ENCODE results near the gene MRPL12. TPM values are rescaled to one million over a fixed set of nuclear protein-coding genes. Genes with fewer than 3 reads are reported as not detected.

MRPL12 gene
- total and polyA plus RNA-seq, 12 donors, result 24.0 to 159 (median 85.6) TPM

DNA sequence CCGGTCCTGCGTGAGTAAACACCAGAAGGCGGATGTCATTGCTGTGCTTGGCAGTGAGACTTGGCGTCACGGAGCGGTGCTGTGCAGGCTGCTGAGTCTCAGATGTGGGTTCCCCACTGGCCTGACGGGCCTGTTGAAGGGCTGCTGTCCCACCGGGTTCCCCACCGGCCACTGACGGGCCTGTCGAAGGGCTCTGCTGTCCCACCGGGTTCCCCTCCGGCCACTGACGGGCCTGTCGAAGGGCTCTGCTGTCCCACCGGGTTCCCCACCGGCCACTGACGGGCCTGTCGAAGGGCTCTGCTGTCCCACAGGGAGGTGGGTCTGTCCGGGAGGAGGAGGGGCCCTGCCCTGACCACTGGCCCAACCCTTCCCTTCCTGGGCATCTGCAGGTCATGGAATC lies 16.6 kb upstream of the MRPL12 start:
- Histone ChIP-seq H3K36me3 (replicated peaks in 1 of 2) (peaks cover 0 to 62% of the 10 kb centered on the region in 2 donors), H3K9me3 (replicated peaks in 1 of 3) (no peaks in the 10 kb centered on the region), H3K4me3 (no peak overlapping the region), H3K27ac (no peak overlapping the region), H3K27me3 (no peaks in the 10 kb centered on the region), H3K4me1 (replicated peaks in 1 of 2) (peaks cover 18 to 29% of the 10 kb centered on the region in 2 donors)
- WGBS, 4 donors, result 82 to 91% (median 89%) methylated on average over 11 to 20 of the region's 20 CpGs
- TF ChIP-seq, protein P1, sequence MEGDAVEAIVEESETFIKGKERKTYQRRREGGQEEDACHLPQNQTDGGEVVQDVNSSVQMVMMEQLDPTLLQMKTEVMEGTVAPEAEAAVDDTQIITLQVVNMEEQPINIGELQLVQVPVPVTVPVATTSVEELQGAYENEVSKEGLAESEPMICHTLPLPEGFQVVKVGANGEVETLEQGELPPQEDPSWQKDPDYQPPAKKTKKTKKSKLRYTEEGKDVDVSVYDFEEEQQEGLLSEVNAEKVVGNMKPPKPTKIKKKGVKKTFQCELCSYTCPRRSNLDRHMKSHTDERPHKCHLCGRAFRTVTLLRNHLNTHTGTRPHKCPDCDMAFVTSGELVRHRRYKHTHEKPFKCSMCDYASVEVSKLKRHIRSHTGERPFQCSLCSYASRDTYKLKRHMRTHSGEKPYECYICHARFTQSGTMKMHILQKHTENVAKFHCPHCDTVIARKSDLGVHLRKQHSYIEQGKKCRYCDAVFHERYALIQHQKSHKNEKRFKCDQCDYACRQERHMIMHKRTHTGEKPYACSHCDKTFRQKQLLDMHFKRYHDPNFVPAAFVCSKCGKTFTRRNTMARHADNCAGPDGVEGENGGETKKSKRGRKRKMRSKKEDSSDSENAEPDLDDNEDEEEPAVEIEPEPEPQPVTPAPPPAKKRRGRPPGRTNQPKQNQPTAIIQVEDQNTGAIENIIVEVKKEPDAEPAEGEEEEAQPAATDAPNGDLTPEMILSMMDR (IDR thresholded peaks at IDR 0.05), result no peak
- no peak for TF ChIP-seq POLR2A (IDR thresholded peaks at IDR 0.05)
- intact Hi-C loops (cut with DNase I), result no loop called here
- DNase-seq, result no peak

DNA sequence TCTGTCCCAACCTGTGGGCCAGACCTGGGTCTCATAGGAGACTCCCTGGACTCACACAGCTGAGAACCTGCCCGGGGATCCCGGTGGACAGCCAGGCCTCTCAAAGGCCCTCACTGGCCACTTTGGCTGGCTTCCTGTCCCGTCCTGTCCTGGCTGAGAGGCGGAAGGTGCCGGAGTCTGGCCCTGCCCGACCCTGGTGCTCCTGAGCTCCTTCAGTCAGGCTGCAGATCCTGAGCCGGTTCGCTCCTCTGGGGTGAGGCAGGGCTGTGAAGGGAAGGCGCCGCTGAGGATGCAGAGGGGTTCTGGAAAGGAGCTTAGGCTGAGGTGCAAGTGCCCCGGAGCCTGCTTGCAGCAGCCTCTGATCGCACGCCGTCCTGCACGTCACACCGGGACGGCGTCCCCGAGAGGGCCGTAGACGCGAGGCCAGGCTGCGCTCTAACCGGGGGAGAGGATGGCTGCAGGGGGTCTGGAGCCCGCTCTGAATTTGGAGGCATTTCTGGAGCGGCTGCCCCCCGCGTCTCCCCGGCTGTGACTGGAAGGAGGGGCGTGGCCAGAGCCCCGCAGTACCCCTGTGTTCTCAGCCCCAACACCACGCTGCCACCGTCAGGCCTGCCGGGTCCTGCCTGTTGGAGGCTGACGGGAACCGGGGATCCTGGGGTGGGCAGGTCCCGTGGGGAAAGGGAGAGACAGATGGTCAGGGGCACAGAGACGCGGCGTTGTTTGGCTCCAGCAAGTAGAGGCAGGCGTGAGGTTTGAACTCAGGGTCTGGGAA lies 15.2 kb upstream of the MRPL12 start:
- no peaks in the 10 kb centered on the region for H3K9me3 ChIP-seq (replicated peaks in 1 of 3)
- DNase-seq, result no peak
- intact Hi-C loops (cut with DNase I), result no loop called here
- no peak for TF ChIP-seq POLR2A (IDR thresholded peaks at IDR 0.05)
- TF ChIP-seq, protein P1 (IDR thresholded peaks at IDR 0.05), result no peak
- no peaks in the 10 kb centered on the region for H3K27me3 ChIP-seq
- peaks cover 13 to 19% of the 10 kb centered on the region in 2 donors for H3K4me1 ChIP-seq (replicated peaks in 1 of 2)
- WGBS, 4 donors, result 90 to 93% (median 91%) methylated on average over 27 to 41 of the region's 41 CpGs
- no peak overlapping the region for H3K4me3 ChIP-seq
- H3K27ac ChIP-seq, result no peak overlapping the region
- peaks cover 0 to 75% of the 10 kb centered on the region in 2 donors for H3K36me3 ChIP-seq (replicated peaks in 1 of 2)

DNA sequence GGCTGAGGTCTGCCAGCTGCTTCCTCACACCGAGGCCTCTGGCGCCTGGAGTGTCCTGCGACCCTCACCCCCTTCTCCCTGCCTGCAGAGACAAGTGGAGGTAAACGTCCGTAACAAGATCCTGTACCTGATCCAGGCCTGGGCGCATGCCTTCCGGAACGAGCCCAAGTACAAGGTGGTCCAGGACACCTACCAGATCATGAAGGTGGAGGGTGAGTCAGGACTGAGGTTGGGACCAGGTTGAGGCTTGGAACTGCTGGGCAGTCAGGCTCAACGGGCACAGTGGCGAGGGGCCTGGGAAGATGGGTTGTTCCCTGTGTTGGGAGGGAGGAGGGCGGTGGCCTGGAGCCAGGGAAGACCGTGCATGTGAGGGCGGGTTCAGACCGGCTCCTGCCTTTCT lies 14.6 kb upstream of the MRPL12 start:
- Histone ChIP-seq H3K36me3 (replicated peaks in 1 of 2) (peaks cover 0 to 82% of the 10 kb centered on the region in 2 donors), H3K9me3 (replicated peaks in 1 of 3) (no peaks in the 10 kb centered on the region), H3K27ac (no peak overlapping the region), H3K4me3 (no peak overlapping the region), H3K27me3 (no peaks in the 10 kb centered on the region), H3K4me1 (replicated peaks in 1 of 2) (peaks cover 12 to 18% of the 10 kb centered on the region in 2 donors)
- intact Hi-C loops (cut with DNase I), result no loop called here
- 88 to 96% (median 91%) methylated on average over 10 to 14 of the region's 14 CpGs for WGBS, 4 donors
- no peak for DNase-seq
- TF ChIP-seq, protein P1 (IDR thresholded peaks at IDR 0.05), result no peak
- TF ChIP-seq POLR2A (IDR thresholded peaks at IDR 0.05), result no peak

DNA sequence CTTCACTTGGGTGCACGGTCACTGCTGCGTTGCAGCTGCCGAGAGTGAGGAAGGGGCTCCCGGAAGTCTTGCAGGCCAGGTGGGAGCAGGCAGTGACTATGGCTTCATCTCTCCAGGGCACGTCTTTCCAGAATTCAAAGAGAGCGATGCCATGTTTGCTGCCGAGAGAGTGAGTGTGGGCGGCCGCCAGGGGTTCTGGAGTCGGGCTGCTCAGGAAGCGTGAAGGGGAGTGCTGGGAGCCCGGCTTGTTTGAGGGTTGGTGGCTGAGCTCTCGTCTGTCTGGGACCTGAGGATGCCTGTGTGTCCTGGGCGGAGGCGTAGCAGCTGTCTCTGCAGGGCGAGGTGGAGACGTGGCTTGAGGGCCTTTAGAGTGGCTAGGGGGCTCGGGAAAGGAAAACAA lies 13.1 kb upstream of the MRPL12 start:
- DNase-seq, result no peak
- no peak overlapping the region for H3K27ac ChIP-seq
- no peaks in the 10 kb centered on the region for H3K9me3 ChIP-seq (replicated peaks in 1 of 3)
- no peaks in the 10 kb centered on the region for H3K27me3 ChIP-seq
- H3K4me1 ChIP-seq (replicated peaks in 1 of 2), result peaks cover 5 to 10% of the 10 kb centered on the region in 2 donors
- peaks cover 0 to 96% of the 10 kb centered on the region in 2 donors for H3K36me3 ChIP-seq (replicated peaks in 1 of 2)
- no peak for TF ChIP-seq POLR2A (IDR thresholded peaks at IDR 0.05)
- TF ChIP-seq, protein P1 (IDR thresholded peaks at IDR 0.05), result no peak
- 90 to 91% (median 91%) methylated on average over 14 to 18 of the region's 18 CpGs for WGBS, 4 donors
- intact Hi-C loops (cut with DNase I), result no loop called here
- no peak overlapping the region for H3K4me3 ChIP-seq
